Parietal lobe (tissue), 1 donor: Measurements from ENCODE around the gene UGDH. TPM values are rescaled to one million over a fixed set of nuclear protein-coding genes. Genes with fewer than 3 reads are reported as not detected.

Source experiments
- total RNA-seq: library from RNA; depleted of rRNA; stranded (reverse); fragments of >200 nt; gene quantifications from one replicate; pipeline ENCODE4 v1.2.3, GENCODE V29; 2014

Gene UGDH
- total RNA-seq = 21.6 TPM

DNA sequence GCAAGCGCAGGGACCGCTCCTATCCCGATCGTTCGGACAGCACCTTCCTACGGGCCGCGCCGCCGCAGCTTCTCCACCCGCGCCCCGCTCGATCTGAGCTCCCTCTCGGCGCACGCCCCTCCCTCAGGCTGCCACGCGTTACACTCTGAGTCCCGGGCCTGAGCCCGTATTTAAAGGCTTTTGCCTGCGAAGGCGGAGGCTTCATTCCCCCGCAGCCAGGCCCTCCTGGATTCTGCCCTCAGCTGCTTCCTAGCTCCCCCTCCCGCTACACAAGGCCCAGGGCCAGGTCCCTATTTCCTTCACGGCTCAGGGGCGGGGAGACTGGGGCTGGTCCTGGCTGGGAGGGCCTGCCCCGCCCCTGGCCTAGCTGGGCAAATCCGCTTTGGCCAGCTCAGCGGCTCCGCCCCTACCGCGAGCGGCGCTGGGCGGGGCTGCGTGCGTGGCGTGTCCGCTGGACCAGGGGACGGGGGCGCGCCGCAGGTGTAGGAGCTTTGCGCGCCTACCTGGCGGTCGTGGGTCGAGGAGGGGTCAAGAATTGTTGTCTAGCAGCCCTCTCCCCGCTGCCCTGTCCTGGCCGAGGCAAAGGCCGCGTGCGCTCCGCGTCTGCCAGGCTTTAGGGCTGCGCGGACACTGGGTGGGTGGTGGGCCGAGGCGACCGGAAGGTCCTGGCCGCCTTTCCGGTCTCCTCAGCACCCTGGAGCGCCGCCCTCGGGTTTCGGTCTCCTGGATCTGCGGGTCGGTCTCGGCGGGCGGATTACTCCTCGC is at the start of gene UGDH:
Gene UGDH (minus strand): TSS at position 144 of the 765 bp plus-strand sequence. CDS start 5,927 bp downstream, outside the sequence.

DNA sequence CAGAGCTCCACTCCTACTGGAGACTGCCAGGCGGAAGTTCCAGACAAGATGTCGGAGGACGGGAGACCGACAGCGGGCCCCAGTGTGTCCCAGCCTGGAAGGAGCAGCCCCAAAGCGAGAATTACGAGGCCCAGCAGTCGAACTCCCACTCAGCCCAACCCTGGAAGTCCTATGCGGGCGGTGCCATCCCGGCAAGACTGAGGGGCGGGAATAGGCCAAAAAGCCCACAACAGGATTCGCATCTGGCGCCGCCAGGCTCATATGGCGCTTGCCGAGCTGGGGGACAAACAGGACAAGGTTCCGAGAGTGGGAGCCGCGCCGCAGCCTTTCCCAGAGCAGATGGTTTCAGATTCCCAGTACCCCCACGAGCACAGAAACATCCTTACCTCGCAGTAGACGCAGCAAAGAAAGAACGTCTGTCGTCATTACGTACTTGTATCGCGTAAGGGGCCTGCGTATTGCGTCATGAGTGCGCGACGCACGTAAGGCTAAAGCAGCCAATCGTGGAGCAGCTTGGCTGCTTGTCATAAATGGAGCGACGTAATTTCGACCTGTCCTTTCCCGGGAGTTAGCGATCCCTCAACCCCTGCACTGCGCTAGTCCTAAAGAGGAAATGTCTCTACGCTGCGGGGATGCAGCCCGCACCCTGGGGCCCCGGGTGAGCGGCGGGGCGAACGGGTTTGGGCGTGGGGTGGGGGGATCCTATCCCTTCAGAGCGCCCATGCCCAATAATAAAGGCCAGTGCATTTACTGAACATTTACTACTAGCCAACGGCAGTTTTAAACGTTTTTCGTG is 68.5 kb downstream of the UGDH start, which contains the start of the genes LIAS and RPL9:
Gene LIAS (plus strand): TSS at position 552 of the 796 bp plus-strand sequence. CDS start 62 bp downstream, at position 614.
Gene RPL9 (minus strand): TSS at position 418 of the 796 bp plus-strand sequence. CDS start 483 bp downstream, outside the sequence.

Other genes with a start within 250 kb of the UGDH start
- 44.4 TPM for gene RFC1, start 161.1 kb downstream of the UGDH start, total RNA-seq
- not detected for gene KLB, start 120.5 kb downstream of the UGDH start, total RNA-seq
- 1,753 TPM for gene RPL9, start 68.5 kb downstream of the UGDH start, total RNA-seq
- 19.7 TPM for gene LIAS, start 68.4 kb downstream of the UGDH start, total RNA-seq
- 37.9 TPM for gene SMIM14, start 111.4 kb upstream of the UGDH start, total RNA-seq
- 75.1 TPM for gene UBE2K, start 170.7 kb upstream of the UGDH start, total RNA-seq